Astrocyte of the cerebellum (primary cell): ENCODE measurements around the gene CAMKMT.
"Not testable (repeated sequence)": the region's sequence is repeated elsewhere in the genome, so short reads cannot be mapped to it uniquely, and the experiment has no call there.

Experiments
- DNase-seq: peaks from one replicate; pipeline ENCODE4 v3.0.0-alpha.2; 2011; ENCODE audit warnings: low read depth
- H3K4me3 ChIP-seq: 2 replicates; pipeline ENCODE4 v1.5.1; 2011; ENCODE audit warnings: mild to moderate bottlenecking, low read depth, low read length, moderate library complexity
- in situ Hi-C: cut with HindIII; loops from 2 replicates; pipeline ENCODE4 v1.10.0; 2017; ENCODE audit warnings: low sequenced_read_pairs
- TF ChIP-seq, protein P1 (sequence below): IDR thresholded peaks from 2 replicates; pipeline ENCODE4 v1.5.1; 2012; ENCODE audit warnings: low read length, low read depth, moderate library complexity, mild to moderate bottlenecking; ENCODE audit errors: missing control alignments

CAMKMT gene

DNA sequence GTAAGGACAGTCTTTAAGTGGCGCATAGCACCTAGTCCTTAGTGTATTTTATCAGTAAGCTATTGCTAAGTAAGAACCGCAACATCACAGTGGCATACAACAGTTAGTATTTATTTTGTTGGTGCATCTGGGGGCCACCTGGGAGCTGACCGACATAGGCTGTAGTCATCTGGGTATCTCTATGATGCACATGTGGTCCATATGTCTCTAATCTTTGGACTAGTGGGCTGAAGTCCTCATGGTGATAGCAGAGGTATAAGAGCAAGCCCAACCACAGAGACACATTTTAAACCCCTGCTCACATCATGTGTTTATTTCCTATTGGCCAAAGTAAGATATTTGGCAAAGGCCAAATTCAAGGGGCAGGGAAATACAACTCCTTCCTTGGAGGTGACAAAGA lies 2.9 kb downstream of the CAMKMT start:
- in situ Hi-C loops: no loop called here
- no peak for DNase-seq
- TF ChIP-seq, protein P1, sequence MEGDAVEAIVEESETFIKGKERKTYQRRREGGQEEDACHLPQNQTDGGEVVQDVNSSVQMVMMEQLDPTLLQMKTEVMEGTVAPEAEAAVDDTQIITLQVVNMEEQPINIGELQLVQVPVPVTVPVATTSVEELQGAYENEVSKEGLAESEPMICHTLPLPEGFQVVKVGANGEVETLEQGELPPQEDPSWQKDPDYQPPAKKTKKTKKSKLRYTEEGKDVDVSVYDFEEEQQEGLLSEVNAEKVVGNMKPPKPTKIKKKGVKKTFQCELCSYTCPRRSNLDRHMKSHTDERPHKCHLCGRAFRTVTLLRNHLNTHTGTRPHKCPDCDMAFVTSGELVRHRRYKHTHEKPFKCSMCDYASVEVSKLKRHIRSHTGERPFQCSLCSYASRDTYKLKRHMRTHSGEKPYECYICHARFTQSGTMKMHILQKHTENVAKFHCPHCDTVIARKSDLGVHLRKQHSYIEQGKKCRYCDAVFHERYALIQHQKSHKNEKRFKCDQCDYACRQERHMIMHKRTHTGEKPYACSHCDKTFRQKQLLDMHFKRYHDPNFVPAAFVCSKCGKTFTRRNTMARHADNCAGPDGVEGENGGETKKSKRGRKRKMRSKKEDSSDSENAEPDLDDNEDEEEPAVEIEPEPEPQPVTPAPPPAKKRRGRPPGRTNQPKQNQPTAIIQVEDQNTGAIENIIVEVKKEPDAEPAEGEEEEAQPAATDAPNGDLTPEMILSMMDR: no peak
- H3K4me3 ChIP-seq: no peak overlapping the region

DNA sequence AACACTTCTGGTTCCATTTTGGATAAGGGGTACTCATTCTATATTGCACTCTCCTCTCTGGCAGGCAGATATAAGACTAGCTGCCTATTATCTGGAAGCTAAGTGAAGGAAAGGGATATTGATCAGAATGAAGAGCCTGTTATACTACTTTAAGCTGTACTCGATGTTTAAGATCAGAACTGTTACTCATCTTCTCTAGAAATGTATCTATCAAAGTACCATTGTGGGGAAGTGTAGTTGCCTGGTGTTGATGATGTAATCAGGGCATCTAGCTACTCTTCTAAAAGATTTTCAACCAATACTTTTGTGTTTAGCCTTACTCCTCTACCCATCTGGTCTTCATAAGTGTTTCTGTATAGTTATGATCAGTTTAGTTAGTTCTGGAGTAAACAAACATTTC lies 5.8 kb downstream of the CAMKMT start:
- TF ChIP-seq, protein P1: no peak
- no peak for DNase-seq
- in situ Hi-C loops: no loop called here
- no peak overlapping the region for H3K4me3 ChIP-seq

DNA sequence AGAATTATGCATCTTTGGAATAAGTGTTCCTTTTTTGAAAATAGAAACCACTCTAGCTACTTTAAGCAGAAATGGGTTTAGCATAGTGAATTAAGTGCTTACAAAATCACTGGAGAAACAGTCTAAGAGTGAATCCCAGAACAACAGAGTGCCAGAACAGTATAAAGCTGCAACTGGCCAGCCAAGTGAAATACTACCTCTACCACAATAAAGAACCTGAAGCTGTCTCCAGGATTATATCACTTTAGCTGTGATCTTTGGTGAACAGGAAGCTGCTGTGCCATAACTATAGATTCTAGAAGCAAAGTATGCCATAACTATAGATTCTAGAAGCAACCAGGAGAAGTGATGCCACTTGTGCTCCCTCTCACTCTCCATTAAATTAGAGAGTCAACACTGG lies 7.6 kb downstream of the CAMKMT start:
- no peak overlapping the region for H3K4me3 ChIP-seq
- DNase-seq: no peak
- TF ChIP-seq, protein P1: no peak
- in situ Hi-C loops: no loop called here

DNA sequence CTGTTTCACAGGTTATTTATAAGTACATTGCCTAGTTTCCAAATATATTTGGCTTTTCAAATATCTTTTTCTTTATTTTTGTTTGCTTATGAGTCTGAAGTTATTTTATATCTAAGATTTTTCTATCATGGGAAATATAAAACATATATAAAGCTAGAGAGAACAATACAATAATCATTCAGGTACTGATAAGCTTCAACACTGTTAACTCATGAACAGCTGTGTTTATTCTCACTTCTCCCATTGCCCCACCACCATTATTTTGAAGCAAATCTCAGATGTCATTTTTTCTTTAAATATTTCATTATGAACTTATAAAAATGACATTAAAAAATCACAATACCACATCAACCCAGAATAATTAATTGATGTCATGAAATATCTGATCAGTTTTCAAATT lies 9.7 kb downstream of the CAMKMT start:
- TF ChIP-seq, protein P1: no peak
- no peak for DNase-seq
- in situ Hi-C loops: no loop called here
- H3K4me3 ChIP-seq: no peak overlapping the region

DNA sequence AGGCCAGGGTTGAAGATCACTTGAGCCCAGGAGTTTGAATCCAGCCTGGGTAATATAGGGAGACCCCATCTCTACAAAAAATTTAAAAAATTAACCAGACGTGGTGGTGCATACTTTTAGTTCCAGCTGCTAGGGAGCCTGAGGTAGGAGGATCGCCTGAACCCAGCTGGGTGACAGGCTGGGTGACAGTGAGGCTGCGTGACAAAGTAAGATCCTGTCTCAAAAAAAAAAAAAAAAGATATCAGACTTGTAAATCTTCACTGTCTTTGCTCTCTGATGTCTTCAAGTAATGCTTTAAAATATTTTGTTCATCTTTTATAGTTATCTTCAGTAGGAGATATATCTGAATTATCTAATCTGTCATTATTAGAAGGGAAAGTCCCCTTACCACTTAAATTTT lies 10.5 kb downstream of the CAMKMT start:
- no peak overlapping the region for H3K4me3 ChIP-seq
- in situ Hi-C loops: no loop called here
- no peak for DNase-seq
- TF ChIP-seq, protein P1: no peak

DNA sequence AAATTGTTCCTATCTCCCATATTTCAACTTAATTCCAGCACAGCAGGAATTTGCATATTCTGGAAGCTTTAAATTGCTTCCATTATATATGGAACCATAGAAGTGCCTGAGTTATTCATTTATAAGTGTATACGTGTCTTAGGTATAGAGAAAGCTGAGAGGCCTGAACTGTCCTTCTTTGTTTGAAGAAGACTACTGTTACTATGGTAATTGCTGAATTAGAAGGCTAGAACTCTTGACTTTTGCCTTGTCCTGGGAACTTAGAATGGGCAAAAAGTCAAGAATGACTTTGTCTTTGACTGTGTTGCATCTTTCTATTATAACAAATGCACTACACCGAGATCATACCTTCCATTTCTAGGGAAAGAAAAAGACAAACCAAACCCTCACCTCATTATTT lies 15.7 kb downstream of the CAMKMT start:
- in situ Hi-C loops: no loop called here
- no peak overlapping the region for H3K4me3 ChIP-seq
- TF ChIP-seq, protein P1: no peak
- no peak for DNase-seq

DNA sequence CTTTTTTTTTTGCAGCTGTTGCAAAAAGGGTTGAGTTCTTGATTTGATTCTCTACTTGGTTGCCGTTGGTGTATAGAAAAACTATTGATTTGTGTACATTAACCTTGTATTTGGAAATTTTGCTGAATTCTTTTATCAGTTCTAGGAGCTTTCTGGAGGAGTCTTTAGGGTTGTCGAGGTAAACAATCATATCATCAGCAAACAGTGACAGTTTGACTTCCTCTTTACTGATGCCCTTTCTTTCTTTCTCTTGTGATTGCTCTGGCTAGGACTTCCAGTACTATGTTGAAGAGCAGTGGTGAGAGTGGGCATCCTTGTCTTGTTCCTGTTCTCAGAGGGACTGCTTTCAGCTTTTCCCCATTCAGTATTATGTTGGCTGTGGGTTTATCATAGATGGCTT lies 23.5 kb downstream of the CAMKMT start:
- DNase-seq, H3K4me3 ChIP-seq, in situ Hi-C loops: not testable (repeated sequence)
